SH-SY5Y (cell line): ENCODE results near the gene LAGE3.

ENCODE experiments used
- GATA2 ChIP-seq: IDR thresholded peaks from 2 replicates; pipeline ENCODE4 v1.6.1; 2011; ENCODE audit warnings: mild to moderate bottlenecking, low read depth, low read length
- GATA3 ChIP-seq: IDR thresholded peaks from 2 replicates; pipeline ENCODE4 v1.6.1; 2011; ENCODE audit warnings: low read depth, mild to moderate bottlenecking, low read length, moderate library complexity

GRCh38 chrX:154502989-154503388, 23.9 kb upstream of the LAGE3 start:
- TF ChIP-seq GATA2: no peak
- TF ChIP-seq GATA3: no peak
